Parathyroid adenoma (tissue), 2 donors: Measurements from ENCODE around the gene NPHS1.

Experiments
- H2AFZ ChIP-seq: fragments of 300-600 bp; sonication (generic); one replicate; pipeline ENCODE4 v1.7.0; 2017; ENCODE audit warnings: antibody characterized with exemption, mild to moderate bottlenecking
- H3K27ac ChIP-seq: fragments of 300-600 bp; sonication (generic); one replicate; pipeline ENCODE4 v1.7.0; 2017
- H3K27me3 ChIP-seq: fragments of 300-600 bp; sonication (generic); one replicate; pipeline ENCODE4 v1.7.0; 2017; ENCODE audit warnings: low read length; ENCODE audit not compliant: control insufficient read depth, insufficient read depth
- H3K36me3 ChIP-seq: fragments of 300-600 bp; sonication (generic); one replicate; pipeline ENCODE4 v1.7.0; 2017; ENCODE audit warnings: low read length; ENCODE audit not compliant: control insufficient read depth, insufficient read depth
- H3K4me1 ChIP-seq: fragments of 300-600 bp; sonication (generic); one replicate; pipeline ENCODE4 v1.7.0; 2017; ENCODE audit warnings: control low read depth
- H3K4me2 ChIP-seq: fragments of 300-600 bp; sonication (generic); one replicate; pipeline ENCODE4 v1.7.0; 2017; ENCODE audit warnings: low read length
- H3K4me3 ChIP-seq: fragments of 300-600 bp; sonication (generic); one replicate; pipeline ENCODE4 v1.7.0; 2017; ENCODE audit warnings: low read depth, low read length
- H3K79me2 ChIP-seq: fragments of 300-600 bp; sonication (generic); one replicate; pipeline ENCODE4 v1.7.0; 2017; ENCODE audit warnings: control low read depth
- H3K9ac ChIP-seq: fragments of 300-600 bp; sonication (generic); one replicate; pipeline ENCODE4 v1.7.0; 2017; ENCODE audit warnings: mild to moderate bottlenecking
- H3K9me3 ChIP-seq: fragments of 300-600 bp; sonication (generic); one replicate; pipeline ENCODE4 v1.7.0; 2017; ENCODE audit warnings: low read length; ENCODE audit not compliant: control insufficient read depth
- TF ChIP-seq, protein P1 (sequence below): fragments of 300-600 bp; sonication (generic); IDR thresholded peaks from one replicate; pipeline ENCODE4 v1.7.0; 2017; ENCODE audit warnings: antibody characterized with exemption, mild to moderate bottlenecking
- donor health status: primary hyperparathyroidism.

Gene NPHS1

DNA sequence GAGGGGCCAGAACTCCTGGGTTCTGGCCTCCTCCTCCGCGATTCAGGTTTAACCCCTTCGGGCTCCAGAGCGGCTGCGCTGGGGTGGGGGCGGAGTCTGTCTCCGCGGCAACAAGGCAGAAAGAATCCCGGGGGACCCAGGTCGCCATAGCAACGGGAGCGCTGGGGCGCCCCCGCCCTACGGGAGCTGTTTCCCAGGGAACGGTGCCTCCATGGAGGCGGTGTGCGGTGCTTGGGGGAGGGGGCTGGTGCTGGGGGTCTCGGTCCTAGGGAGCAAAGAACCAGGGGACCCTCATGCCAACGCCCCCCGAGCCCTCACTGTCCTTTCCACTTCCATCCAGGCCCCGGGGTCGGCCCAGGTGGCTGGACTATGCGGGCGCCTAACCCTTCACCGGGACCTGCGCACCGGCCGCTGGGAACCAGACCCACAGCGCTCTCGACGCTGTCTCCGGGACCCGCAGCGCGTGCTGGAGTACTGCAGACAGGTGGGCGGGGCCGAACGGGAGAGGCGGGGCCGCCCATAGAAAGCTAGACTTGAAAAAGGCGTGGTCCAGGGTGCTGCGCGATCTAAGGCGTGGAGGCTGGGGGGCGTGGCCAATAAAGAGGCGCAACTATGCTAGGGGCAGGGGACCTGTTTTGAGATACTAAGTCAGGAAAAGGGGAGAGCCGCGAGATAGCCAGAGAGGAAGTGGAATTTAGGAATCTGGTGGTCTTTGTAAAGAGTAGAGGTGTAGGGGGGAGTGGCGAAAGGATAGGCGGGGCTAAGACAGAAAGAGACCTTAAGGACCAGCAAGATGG, 17.2 kb upstream of the NPHS1 start:
- peak overlapping the region; percentile 79 for H3K4me2 ChIP-seq
- H3K4me1 ChIP-seq, result peaks cover 11% of the 10 kb centered on the region
- H3K9me3 ChIP-seq, result no peaks in the 10 kb centered on the region
- H3K4me3 ChIP-seq, result peak overlapping the region; percentile 41
- no peak overlapping the region for H3K9ac ChIP-seq
- H3K27ac ChIP-seq, result peak overlapping the region; percentile 65
- no peaks in the 10 kb centered on the region for H3K36me3 ChIP-seq
- TF ChIP-seq, protein P1, sequence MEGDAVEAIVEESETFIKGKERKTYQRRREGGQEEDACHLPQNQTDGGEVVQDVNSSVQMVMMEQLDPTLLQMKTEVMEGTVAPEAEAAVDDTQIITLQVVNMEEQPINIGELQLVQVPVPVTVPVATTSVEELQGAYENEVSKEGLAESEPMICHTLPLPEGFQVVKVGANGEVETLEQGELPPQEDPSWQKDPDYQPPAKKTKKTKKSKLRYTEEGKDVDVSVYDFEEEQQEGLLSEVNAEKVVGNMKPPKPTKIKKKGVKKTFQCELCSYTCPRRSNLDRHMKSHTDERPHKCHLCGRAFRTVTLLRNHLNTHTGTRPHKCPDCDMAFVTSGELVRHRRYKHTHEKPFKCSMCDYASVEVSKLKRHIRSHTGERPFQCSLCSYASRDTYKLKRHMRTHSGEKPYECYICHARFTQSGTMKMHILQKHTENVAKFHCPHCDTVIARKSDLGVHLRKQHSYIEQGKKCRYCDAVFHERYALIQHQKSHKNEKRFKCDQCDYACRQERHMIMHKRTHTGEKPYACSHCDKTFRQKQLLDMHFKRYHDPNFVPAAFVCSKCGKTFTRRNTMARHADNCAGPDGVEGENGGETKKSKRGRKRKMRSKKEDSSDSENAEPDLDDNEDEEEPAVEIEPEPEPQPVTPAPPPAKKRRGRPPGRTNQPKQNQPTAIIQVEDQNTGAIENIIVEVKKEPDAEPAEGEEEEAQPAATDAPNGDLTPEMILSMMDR, result no peak
- H3K27me3 ChIP-seq, result no peaks in the 10 kb centered on the region
- peaks cover 4% of the 10 kb centered on the region for H3K79me2 ChIP-seq
- peak overlapping the region; percentile 61 for H2AFZ ChIP-seq

DNA sequence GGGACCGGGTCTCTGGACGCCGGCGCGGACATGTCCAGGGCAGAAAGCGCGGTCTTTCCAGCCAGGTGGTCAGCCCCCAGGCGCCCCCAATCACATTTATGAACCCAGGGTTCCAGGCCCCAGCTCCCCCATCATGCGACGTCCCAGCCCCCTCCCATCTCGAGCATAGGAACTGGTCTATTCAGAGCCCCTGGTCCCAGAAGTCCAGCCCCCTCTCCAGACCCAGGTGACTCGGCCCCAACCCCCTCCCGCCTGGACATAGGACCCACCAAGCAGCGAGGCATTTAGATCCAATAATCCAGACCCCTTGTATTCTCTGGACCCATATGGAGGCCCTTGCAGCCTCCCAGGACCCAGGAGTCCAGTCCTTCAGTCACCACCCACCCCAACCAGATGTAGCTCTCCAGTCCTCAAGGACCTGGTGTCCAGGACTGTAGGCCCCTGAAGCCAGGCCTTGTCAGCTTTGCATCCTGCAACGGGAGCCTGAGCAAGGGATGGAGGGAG, 16.6 kb upstream of the NPHS1 start:
- Histone ChIP-seq H3K4me3 (peak overlapping the region; percentile 41), H3K9me3 (no peaks in the 10 kb centered on the region), H3K9ac (no peak overlapping the region), H3K79me2 (peaks cover 4% of the 10 kb centered on the region), H2AFZ (peak overlapping the region; percentile 61), H3K27me3 (no peaks in the 10 kb centered on the region), H3K4me2 (peak overlapping the region; percentile 79), H3K4me1 (peaks cover 11% of the 10 kb centered on the region), H3K27ac (peak overlapping the region; percentile 65), H3K36me3 (no peaks in the 10 kb centered on the region)
- TF ChIP-seq, protein P1, result no peak

DNA sequence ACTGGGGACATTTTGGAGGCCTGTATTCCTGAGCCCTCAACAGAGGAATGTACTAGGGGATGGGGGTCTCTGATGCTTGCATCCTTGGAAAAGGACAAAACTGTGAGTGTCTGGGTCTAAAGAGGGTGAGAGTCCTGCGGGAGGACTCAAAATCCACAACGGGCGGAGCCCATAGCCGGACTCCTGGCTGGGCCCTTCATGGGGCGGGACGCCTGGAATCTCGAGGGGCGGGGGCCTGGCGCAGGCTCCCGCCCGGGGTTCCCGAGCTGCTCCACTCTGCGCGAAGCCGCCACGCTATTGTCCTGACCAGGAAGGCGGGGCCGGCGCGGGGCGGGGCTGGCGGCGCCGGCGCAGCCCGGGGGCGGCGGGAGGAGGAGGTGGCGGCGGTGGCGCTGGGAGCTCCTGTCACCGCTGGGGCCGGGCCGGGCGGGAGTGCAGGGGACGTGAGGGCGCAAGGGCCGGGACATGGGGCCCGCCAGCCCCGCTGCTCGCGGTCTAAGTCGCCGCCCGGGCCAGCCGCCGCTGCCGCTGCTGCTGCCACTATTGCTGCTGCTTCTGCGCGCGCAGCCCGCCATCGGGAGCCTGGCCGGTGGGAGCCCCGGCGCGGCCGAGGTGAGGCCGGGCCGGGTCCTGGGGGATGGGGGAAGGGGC, 16.0 kb upstream of the NPHS1 start, which contains the start of gene APLP1:
Gene APLP1, plus strand, starts transcription at position 403 of the 651 bp plus-strand sequence. Its CDS starts 63 bp downstream, at position 466.
- peak within 1 kb of the TSS; percentile 81 for H2AFZ ChIP-seq
- H3K9me3 ChIP-seq, result no peaks in the 10 kb centered on the region
- H3K79me2 ChIP-seq, result peaks cover 4% of the 10 kb centered on the region
- no peaks in the 10 kb centered on the region for H3K27me3 ChIP-seq
- no peaks in the 10 kb centered on the region for H3K36me3 ChIP-seq
- TF ChIP-seq, protein P1, result no peak
- peak within 1 kb of the TSS; percentile 79 for H3K4me2 ChIP-seq
- peak within 1 kb of the TSS; percentile 41 for H3K4me3 ChIP-seq
- H3K4me1 ChIP-seq, result peaks cover 11% of the 10 kb centered on the region
- no peak within 1 kb of the TSS for H3K9ac ChIP-seq
- peak within 1 kb of the TSS; percentile 74 for H3K27ac ChIP-seq

DNA sequence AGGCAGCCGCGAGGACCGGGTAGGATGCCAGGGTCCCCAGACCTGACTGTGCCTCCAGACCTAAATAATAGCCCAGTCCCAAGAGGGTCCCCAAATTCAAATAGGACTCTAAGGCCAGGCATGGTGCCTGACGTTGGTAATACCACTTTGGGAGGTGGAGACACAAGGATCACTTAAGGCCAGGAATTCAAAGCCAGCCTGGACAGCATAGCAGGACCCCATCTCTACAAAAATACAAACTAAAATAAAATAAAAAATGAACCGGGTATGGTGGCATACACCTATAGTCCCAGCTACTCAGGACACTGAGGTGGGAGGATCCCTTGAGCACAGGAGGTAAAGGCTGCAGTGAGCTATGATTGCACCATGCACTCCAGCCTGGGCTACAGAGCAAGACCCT, 10.7 kb upstream of the NPHS1 start:
- Histone ChIP-seq H3K4me3 (no peak overlapping the region), H3K4me1 (peaks cover 3% of the 10 kb centered on the region), H3K9me3 (no peaks in the 10 kb centered on the region), H3K4me2 (no peak overlapping the region), H3K9ac (no peak overlapping the region), H3K27me3 (no peaks in the 10 kb centered on the region), H2AFZ (no peak overlapping the region), H3K79me2 (no peaks in the 10 kb centered on the region), H3K27ac (no peak overlapping the region), H3K36me3 (no peaks in the 10 kb centered on the region)
- TF ChIP-seq, protein P1, result no peak
